Activated gamma-delta T cell treated with Interleukin-2 at 50 U/mL for 16 hours (primary cell): ENCODE data around the gene ZNF74.
A peak's percentile ranks its signal among the peaks of the same experiment; 100 is the strongest.
"Not testable (repeated sequence)": the region's sequence is repeated elsewhere in the genome, so short reads cannot be mapped to it uniquely, and the experiment has no call there.

Experiments used
- DNase-seq: peaks from one replicate; pipeline ENCODE4 v3.0.0-alpha.2; 2020

ZNF74 gene

GRCh38 chr22:20393705-20394476, at the start of gene ZNF74:
Gene ZNF74, plus strand, starts transcription at chr22:20394151. Its CDS starts 478 bp downstream, at chr22:20394629.
- peak; percentile 81 for DNase-seq

GRCh38 chr22:20346553-20346952, 47.4 kb upstream of the ZNF74 start:
- DNase-seq = not testable (repeated sequence)

- DNase-seq = not testable (repeated sequence)
Measured at GRCh38 chr22:20352536-20352935, 41.4 kb upstream of the ZNF74 start.

- DNase-seq = no peak
Measured at GRCh38 chr22:20354238-20354975, 39.5 kb upstream of the ZNF74 start.

GRCh38 chr22:20355939-20356636, 37.9 kb upstream of the ZNF74 start:
- not testable (repeated sequence) for DNase-seq

GRCh38 chr22:20356906-20357305, 37.0 kb upstream of the ZNF74 start:
- not testable (repeated sequence) for DNase-seq

GRCh38 chr22:20357967-20358366, 36.0 kb upstream of the ZNF74 start:
- not testable (repeated sequence) for DNase-seq

- not testable (repeated sequence) for DNase-seq
Measured at GRCh38 chr22:20358503-20359239, 35.3 kb upstream of the ZNF74 start.

- DNase-seq = not testable (repeated sequence)
Measured at GRCh38 chr22:20360261-20360660, 33.7 kb upstream of the ZNF74 start.

- not testable (repeated sequence) for DNase-seq
Measured at GRCh38 chr22:20360866-20361751, 32.8 kb upstream of the ZNF74 start.

GRCh38 chr22:20361752-20362229, 32.2 kb upstream of the ZNF74 start:
- DNase-seq = not testable (repeated sequence)

- DNase-seq = not testable (repeated sequence)
Measured at GRCh38 chr22:20362403-20362802, 31.5 kb upstream of the ZNF74 start.

- DNase-seq = not testable (repeated sequence)
Measured at GRCh38 chr22:20364335-20365260, 29.4 kb upstream of the ZNF74 start.

- not testable (repeated sequence) for DNase-seq
Measured at GRCh38 chr22:20366841-20367240, 27.1 kb upstream of the ZNF74 start.

- not testable (repeated sequence) for DNase-seq
Measured at GRCh38 chr22:20368875-20369274, 25.1 kb upstream of the ZNF74 start.

- not testable (repeated sequence) for DNase-seq
Measured at GRCh38 chr22:20371687-20372086, 22.3 kb upstream of the ZNF74 start.

- not testable (repeated sequence) for DNase-seq
Measured at GRCh38 chr22:20372406-20372854, 21.5 kb upstream of the ZNF74 start.

- DNase-seq = not testable (repeated sequence)
Measured at GRCh38 chr22:20373195-20373706, 20.7 kb upstream of the ZNF74 start.

- not testable (repeated sequence) for DNase-seq
Measured at GRCh38 chr22:20374130-20374529, 19.8 kb upstream of the ZNF74 start.

- DNase-seq = not testable (repeated sequence)
Measured at GRCh38 chr22:20376281-20376680, 17.7 kb upstream of the ZNF74 start.
